ENCODE measurements around the gene ADIPOQ.
"Not testable (repeated sequence)": the region's sequence is repeated elsewhere in the genome, so short reads cannot be mapped to it uniquely, and the experiment has no call there.

DNA sequence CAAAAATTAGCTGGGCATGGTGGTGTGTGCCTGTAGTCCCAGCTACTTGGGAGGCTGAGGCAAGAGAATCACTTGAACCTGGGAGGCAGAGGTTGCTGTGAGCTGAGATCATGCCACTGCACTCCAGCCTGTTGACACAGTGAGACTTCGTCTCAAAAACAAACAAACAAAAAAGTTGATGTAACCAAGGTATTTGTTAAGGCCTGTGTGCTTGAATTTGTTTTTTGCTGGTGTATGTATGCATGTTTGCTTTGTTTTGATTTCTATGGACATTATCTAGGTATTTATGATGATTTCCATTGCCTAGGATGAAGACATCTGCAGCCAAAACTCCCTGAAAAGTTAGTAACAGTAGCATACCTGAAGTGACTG lies 20.1 kb upstream of the ADIPOQ start:
- TF ChIP-seq, protein P1, sequence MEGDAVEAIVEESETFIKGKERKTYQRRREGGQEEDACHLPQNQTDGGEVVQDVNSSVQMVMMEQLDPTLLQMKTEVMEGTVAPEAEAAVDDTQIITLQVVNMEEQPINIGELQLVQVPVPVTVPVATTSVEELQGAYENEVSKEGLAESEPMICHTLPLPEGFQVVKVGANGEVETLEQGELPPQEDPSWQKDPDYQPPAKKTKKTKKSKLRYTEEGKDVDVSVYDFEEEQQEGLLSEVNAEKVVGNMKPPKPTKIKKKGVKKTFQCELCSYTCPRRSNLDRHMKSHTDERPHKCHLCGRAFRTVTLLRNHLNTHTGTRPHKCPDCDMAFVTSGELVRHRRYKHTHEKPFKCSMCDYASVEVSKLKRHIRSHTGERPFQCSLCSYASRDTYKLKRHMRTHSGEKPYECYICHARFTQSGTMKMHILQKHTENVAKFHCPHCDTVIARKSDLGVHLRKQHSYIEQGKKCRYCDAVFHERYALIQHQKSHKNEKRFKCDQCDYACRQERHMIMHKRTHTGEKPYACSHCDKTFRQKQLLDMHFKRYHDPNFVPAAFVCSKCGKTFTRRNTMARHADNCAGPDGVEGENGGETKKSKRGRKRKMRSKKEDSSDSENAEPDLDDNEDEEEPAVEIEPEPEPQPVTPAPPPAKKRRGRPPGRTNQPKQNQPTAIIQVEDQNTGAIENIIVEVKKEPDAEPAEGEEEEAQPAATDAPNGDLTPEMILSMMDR (IDR thresholded peaks at IDR 0.05; ENCODE audit: insufficient read depth, low read length): not testable (repeated sequence)
- TF ChIP-seq, protein P2, sequence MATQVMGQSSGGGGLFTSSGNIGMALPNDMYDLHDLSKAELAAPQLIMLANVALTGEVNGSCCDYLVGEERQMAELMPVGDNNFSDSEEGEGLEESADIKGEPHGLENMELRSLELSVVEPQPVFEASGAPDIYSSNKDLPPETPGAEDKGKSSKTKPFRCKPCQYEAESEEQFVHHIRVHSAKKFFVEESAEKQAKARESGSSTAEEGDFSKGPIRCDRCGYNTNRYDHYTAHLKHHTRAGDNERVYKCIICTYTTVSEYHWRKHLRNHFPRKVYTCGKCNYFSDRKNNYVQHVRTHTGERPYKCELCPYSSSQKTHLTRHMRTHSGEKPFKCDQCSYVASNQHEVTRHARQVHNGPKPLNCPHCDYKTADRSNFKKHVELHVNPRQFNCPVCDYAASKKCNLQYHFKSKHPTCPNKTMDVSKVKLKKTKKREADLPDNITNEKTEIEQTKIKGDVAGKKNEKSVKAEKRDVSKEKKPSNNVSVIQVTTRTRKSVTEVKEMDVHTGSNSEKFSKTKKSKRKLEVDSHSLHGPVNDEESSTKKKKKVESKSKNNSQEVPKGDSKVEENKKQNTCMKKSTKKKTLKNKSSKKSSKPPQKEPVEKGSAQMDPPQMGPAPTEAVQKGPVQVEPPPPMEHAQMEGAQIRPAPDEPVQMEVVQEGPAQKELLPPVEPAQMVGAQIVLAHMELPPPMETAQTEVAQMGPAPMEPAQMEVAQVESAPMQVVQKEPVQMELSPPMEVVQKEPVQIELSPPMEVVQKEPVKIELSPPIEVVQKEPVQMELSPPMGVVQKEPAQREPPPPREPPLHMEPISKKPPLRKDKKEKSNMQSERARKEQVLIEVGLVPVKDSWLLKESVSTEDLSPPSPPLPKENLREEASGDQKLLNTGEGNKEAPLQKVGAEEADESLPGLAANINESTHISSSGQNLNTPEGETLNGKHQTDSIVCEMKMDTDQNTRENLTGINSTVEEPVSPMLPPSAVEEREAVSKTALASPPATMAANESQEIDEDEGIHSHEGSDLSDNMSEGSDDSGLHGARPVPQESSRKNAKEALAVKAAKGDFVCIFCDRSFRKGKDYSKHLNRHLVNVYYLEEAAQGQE (IDR thresholded peaks at IDR 0.05; ENCODE audit: insufficient replicate concordance, low read depth): not testable (repeated sequence)
- not testable (repeated sequence) for TF ChIP-seq POLR2AphosphoS5 (IDR thresholded peaks at IDR 0.05; ENCODE audit: low read depth)

Data from HL-60 (cell line).